Suprapubic skin (tissue), 4 donors: ENCODE results near the gene TMPO. TPM values are rescaled to one million over a fixed set of nuclear protein-coding genes. Genes with fewer than 3 reads are reported as not detected.

Experiments used
- DNase-seq, 2 donors: peaks; one replicate each; pipeline ENCODE4 v3.0.0-alpha.2; 2019; ENCODE audit warnings: low spot score in 2 of 2
- H3K27ac ChIP-seq: fragments of 200-600 bp; sonication (generic); one replicate; pipeline ENCODE4 v1.5.1; 2019
- H3K27me3 ChIP-seq: fragments of 200-600 bp; sonication (generic); one replicate; pipeline ENCODE4 v1.5.1; 2019
- H3K36me3 ChIP-seq: fragments of 200-600 bp; sonication (generic); one replicate; pipeline ENCODE4 v1.5.1; 2019
- H3K4me1 ChIP-seq: fragments of 200-600 bp; sonication (generic); one replicate; pipeline ENCODE4 v1.5.1; 2019
- H3K4me3 ChIP-seq: fragments of 200-600 bp; sonication (generic); one replicate; pipeline ENCODE4 v1.5.1; 2019; ENCODE audit warnings: mild to moderate bottlenecking
- H3K9me3 ChIP-seq: fragments of 200-600 bp; sonication (generic); one replicate; pipeline ENCODE4 v1.5.1; 2019
- CTCF ChIP-seq, 2 donors: fragments of 200-600 bp in 1 of 2; fragments of 450-650 bp in 1 of 2; sonication (generic) in 1 of 2; IDR thresholded peaks; one replicate each; pipeline ENCODE4 v1.5.1; 2016 to 2019; ENCODE audit warnings: antibody characterized with exemption in 2 of 2, mild to moderate bottlenecking in 1 of 2, moderate library complexity in 1 of 2
- EP300 ChIP-seq: sonication (generic); formaldehyde crosslinking; IDR thresholded peaks from one replicate; pipeline ENCODE4 v1.6.1; 2017; ENCODE audit warnings: antibody characterized with exemption
- POLR2A ChIP-seq, 2 donors: fragments of 450-650 bp; IDR thresholded peaks; one replicate each; pipeline ENCODE4 v1.6.1; 2017; ENCODE audit warnings: antibody characterized with exemption in 2 of 2, mild to moderate bottlenecking in 2 of 2, moderate library complexity in 2 of 2
- POLR2AphosphoS5 ChIP-seq, 3 donors: sonication (generic); formaldehyde crosslinking; IDR thresholded peaks; one replicate each; pipeline ENCODE4 v1.6.1; 2017; ENCODE audit warnings: antibody characterized with exemption in 3 of 3
- WGBS: methylation state at CpG from one replicate; pipeline ENCODE4 v1.1.5; 2018; 5-methylcytosine and 5-hydroxymethylcytosine counted together
- total RNA-seq, 4 donors: library from RNA; depleted of rRNA; stranded (reverse); fragments of >200 nt; gene quantifications; one replicate each; pipeline ENCODE4 v1.1.0, GENCODE V29; 2016

Gene TMPO
- total RNA-seq, 4 donors from 2014 or later, result 45.7 to 66.5 (median 51.0) TPM

GRCh38 chr12:98591209-98591608, 75.8 kb downstream of the TMPO start:
- Histone ChIP-seq H3K4me1 (peaks cover 14% of the 10 kb centered on the region), H3K4me3 (no peak overlapping the region), H3K27ac (no peak overlapping the region), H3K27me3 (no peaks in the 10 kb centered on the region), H3K36me3 (peaks cover 2% of the 10 kb centered on the region), H3K9me3 (no peaks in the 10 kb centered on the region)
- WGBS, result 86% methylated on average over 4 of the region's 4 CpGs
- TF ChIP-seq CTCF (IDR thresholded peaks at IDR 0.05) (no peak), EP300 (no peak), POLR2A (IDR thresholded peaks at IDR 0.05) (no peak), POLR2AphosphoS5 (IDR thresholded peaks at IDR 0.05) (no peak)
- DNase-seq, result no peak

GRCh38 chr12:98592825-98593322, 77.5 kb downstream of the TMPO start:
- 25% methylated on average over 9 of the region's 9 CpGs for WGBS
- H3K9me3 ChIP-seq, result no peaks in the 10 kb centered on the region
- peaks cover 17% of the 10 kb centered on the region for H3K36me3 ChIP-seq
- H3K4me1 ChIP-seq, result peaks cover 17% of the 10 kb centered on the region
- H3K27ac ChIP-seq, result peak overlapping the region; percentile 93
- no peak for TF ChIP-seq POLR2AphosphoS5 (IDR thresholded peaks at IDR 0.05)
- TF ChIP-seq POLR2A (IDR thresholded peaks at IDR 0.05), result no peak
- TF ChIP-seq EP300, result no peak
- TF ChIP-seq CTCF (IDR thresholded peaks at IDR 0.05), result no peak
- peak overlapping the region; percentile 67 for H3K4me3 ChIP-seq
- no peak for DNase-seq
- H3K27me3 ChIP-seq, result no peaks in the 10 kb centered on the region

GRCh38 chr12:98593351-98594049, 78.1 kb downstream of the TMPO start, which contains the start of gene SLC25A3:
Gene SLC25A3 (plus strand): TSS chr12:98593686. CDS start chr12:98593979, 293 bp downstream.
- peak; percentile 96 to 98 for DNase-seq
- peak; percentile 97 to 99 (median 97) for TF ChIP-seq POLR2AphosphoS5 (IDR thresholded peaks at IDR 0.05)
- peak; percentile 65 to 95 for TF ChIP-seq POLR2A (IDR thresholded peaks at IDR 0.05)
- TF ChIP-seq CTCF (IDR thresholded peaks at IDR 0.05), result no peak
- H3K36me3 ChIP-seq, result peaks cover 23% of the 10 kb centered on the region
- H3K27ac ChIP-seq, result peak within 1 kb of the TSS; percentile 93
- peak within 1 kb of the TSS; percentile 67 for H3K4me3 ChIP-seq
- H3K4me1 ChIP-seq, result peaks cover 17% of the 10 kb centered on the region
- no peaks in the 10 kb centered on the region for H3K9me3 ChIP-seq
- H3K27me3 ChIP-seq, result no peaks in the 10 kb centered on the region
- under 1% methylated on average over 34 of the region's 67 CpGs for WGBS

- Histone ChIP-seq H3K27me3 (no peaks in the 10 kb centered on the region), H3K4me1 (peaks cover 17% of the 10 kb centered on the region), H3K36me3 (peaks cover 31% of the 10 kb centered on the region), H3K27ac (peak overlapping the region; percentile 93), H3K4me3 (peak overlapping the region; percentile 67), H3K9me3 (no peaks in the 10 kb centered on the region)
- no peak for TF ChIP-seq POLR2A (IDR thresholded peaks at IDR 0.05)
- TF ChIP-seq EP300, result no peak
- no peak for TF ChIP-seq CTCF (IDR thresholded peaks at IDR 0.05)
- peak in 1 of 3 donors; percentile 36 for TF ChIP-seq POLR2AphosphoS5 (IDR thresholded peaks at IDR 0.05)
- 0% methylated on average over 18 of the region's 35 CpGs for WGBS
- DNase-seq, result peak in 1 of 2 donors; percentile 86
These were observed 78.9 kb downstream of the TMPO start for GRCh38 chr12:98594050-98594835.
